COLO829 (cell line): Measurements from ENCODE around the gene NPHS1.
"Not testable (repeated sequence)": the region's sequence is repeated elsewhere in the genome, so short reads cannot be mapped to it uniquely, and the experiment has no call there.

ENCODE experiments used
- DNase-seq: peaks from one replicate; pipeline ENCODE4 v3.0.0; 2012; ENCODE audit warnings: low spot score

Gene NPHS1

DNA sequence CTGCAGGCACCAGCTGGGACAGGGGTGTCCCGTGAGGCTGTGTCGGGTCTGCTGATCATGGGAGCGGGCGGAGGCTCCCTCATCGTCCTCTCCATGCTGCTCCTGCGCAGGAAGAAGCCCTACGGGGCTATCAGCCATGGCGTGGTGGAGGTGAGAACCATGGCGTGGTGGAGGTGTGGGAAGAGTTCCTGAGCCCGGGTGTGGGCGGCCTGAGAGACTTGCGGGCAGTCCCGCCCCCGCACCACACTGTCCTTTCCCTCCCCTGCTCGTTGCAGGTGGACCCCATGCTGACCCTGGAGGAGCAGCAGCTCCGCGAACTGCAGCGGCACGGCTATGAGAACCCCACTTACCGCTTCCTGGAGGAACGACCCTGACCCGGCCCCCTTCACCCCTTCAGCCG is 26.8 kb upstream of the NPHS1 start:
- no peak for DNase-seq

GRCh38 chr19:35874392-35874930 is 22.2 kb upstream of the NPHS1 start:
- DNase-seq, result no peak

- no peak for DNase-seq
These were observed 19.9 kb upstream of the NPHS1 start for GRCh38 chr19:35872180-35872579.

DNA sequence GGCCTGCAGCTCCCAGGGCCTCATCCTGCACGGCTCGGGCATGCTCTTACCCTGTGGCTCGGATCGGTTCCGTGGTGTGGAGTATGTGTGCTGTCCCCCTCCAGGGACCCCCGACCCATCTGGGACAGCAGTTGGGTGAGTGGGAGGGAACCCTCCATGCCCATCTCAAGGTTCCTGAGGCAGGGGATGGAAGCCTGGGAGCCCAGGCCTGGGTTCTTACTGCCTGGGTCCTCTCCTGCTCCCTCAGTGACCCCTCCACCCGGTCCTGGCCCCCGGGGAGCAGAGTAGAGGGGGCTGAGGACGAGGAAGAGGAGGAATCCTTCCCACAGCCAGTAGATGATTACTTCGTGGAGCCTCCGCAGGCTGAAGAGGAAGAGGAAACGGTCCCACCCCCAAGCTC is 19.3 kb upstream of the NPHS1 start:
- no peak for DNase-seq

GRCh38 chr19:35870798-35871197 is 18.5 kb upstream of the NPHS1 start:
- DNase-seq, result no peak

DNA sequence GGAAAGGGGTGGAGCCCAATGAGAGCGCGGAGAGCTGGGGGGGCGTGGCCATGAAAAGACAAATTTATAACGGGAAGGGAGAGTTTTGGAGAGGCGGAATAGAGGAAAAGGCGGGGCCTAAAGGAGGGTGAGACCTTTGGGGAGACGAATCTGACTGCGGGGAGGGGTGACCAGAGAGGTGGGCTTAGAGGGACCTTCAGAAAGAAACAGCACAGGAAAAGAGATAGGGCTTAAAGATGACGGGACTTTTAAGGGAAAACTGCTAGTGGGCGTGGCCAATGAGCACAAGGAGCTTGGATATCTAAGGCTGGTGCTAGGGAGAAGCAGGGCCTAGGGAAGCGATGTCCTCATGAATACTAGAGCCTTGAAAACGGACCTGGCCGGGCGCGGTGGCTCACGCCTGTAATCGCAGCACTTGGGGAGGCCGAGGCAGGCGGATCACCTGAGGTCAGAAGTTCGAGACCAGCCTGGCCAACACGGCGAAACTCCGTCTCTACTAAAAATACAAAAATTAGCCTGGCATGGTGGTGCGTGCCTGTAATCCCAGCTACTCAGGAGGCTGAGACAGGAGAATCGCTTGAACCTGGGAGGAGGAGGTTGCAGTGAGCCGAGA is 17.9 kb upstream of the NPHS1 start:
- not testable (repeated sequence) for DNase-seq

DNA sequence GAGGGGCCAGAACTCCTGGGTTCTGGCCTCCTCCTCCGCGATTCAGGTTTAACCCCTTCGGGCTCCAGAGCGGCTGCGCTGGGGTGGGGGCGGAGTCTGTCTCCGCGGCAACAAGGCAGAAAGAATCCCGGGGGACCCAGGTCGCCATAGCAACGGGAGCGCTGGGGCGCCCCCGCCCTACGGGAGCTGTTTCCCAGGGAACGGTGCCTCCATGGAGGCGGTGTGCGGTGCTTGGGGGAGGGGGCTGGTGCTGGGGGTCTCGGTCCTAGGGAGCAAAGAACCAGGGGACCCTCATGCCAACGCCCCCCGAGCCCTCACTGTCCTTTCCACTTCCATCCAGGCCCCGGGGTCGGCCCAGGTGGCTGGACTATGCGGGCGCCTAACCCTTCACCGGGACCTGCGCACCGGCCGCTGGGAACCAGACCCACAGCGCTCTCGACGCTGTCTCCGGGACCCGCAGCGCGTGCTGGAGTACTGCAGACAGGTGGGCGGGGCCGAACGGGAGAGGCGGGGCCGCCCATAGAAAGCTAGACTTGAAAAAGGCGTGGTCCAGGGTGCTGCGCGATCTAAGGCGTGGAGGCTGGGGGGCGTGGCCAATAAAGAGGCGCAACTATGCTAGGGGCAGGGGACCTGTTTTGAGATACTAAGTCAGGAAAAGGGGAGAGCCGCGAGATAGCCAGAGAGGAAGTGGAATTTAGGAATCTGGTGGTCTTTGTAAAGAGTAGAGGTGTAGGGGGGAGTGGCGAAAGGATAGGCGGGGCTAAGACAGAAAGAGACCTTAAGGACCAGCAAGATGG is 17.2 kb upstream of the NPHS1 start:
- DNase-seq, result peak; percentile 79

DNA sequence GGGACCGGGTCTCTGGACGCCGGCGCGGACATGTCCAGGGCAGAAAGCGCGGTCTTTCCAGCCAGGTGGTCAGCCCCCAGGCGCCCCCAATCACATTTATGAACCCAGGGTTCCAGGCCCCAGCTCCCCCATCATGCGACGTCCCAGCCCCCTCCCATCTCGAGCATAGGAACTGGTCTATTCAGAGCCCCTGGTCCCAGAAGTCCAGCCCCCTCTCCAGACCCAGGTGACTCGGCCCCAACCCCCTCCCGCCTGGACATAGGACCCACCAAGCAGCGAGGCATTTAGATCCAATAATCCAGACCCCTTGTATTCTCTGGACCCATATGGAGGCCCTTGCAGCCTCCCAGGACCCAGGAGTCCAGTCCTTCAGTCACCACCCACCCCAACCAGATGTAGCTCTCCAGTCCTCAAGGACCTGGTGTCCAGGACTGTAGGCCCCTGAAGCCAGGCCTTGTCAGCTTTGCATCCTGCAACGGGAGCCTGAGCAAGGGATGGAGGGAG is 16.6 kb upstream of the NPHS1 start:
- DNase-seq, result no peak

DNA sequence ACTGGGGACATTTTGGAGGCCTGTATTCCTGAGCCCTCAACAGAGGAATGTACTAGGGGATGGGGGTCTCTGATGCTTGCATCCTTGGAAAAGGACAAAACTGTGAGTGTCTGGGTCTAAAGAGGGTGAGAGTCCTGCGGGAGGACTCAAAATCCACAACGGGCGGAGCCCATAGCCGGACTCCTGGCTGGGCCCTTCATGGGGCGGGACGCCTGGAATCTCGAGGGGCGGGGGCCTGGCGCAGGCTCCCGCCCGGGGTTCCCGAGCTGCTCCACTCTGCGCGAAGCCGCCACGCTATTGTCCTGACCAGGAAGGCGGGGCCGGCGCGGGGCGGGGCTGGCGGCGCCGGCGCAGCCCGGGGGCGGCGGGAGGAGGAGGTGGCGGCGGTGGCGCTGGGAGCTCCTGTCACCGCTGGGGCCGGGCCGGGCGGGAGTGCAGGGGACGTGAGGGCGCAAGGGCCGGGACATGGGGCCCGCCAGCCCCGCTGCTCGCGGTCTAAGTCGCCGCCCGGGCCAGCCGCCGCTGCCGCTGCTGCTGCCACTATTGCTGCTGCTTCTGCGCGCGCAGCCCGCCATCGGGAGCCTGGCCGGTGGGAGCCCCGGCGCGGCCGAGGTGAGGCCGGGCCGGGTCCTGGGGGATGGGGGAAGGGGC is 16.0 kb upstream of the NPHS1 start, which contains the start of gene APLP1:
Gene APLP1 (plus strand): TSS at position 403 of the 651 bp plus-strand sequence. CDS start 63 bp downstream, at position 466.
- DNase-seq, result no peak

- DNase-seq, result no peak
These were observed 10.7 kb upstream of the NPHS1 start for GRCh38 chr19:35863018-35863417.

- no peak for DNase-seq
These were observed 10.2 kb upstream of the NPHS1 start for GRCh38 chr19:35862528-35862927.

GRCh38 chr19:35861640-35862160 is 9.4 kb upstream of the NPHS1 start:
- no peak for DNase-seq

DNA sequence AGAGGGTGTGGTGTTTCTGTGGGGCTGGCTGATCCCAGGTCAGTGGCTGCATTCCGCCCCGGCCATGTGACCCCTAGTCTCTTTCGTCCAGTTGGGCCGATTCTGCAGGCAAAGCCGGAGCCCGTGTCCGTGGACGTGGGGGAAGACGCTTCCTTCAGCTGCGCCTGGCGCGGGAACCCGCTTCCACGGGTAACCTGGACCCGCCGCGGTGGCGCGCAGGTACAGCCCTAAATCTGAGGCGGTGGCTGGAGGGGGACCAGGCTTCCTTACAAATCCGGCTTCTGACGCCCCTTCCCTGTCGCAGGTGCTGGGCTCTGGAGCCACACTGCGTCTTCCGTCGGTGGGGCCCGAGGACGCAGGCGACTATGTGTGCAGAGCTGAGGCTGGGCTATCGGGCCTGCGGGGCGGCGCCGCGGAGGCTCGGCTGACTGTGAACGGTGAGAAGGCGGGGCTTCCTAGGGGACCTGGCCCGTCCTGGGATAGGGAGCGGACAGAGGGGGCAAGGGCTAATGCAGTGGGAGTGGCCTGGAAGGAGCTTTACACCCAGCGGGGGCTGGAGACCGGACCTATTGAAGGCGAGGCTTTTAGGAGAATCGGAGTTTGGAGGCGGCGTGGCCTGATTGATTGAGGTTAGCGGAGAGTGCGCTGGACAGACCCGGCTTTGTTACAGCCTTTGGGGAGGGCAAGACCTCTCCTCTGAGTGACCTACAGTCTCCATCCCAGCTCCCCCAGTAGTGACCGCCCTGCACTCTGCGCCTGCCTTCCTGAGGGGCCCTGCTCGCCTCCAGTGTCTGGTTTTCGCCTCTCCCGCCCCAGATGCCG is 8.7 kb upstream of the NPHS1 start:
- peak; percentile 85 for DNase-seq

DNA sequence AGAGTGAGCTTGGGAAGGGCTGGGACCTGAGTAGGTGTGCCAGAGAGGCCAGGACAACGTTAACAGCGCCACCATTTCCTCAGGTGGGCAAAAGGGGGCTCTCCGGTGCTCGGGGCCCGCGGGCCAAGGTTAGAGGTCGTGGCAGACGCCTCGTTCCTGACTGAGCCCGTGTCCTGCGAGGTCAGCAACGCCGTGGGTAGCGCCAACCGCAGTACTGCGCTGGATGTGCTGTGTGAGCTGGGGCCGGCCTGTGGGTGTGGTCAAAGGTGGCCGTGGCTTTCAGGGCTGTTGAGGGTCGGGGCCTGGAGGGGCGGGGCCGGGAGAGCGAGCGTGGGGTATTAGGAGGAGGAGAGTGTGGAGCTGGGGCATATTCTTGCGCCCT is 8.1 kb upstream of the NPHS1 start:
- DNase-seq, result no peak

- no peak for DNase-seq
These were observed 7.1 kb upstream of the NPHS1 start for GRCh38 chr19:35859414-35859813.

DNA sequence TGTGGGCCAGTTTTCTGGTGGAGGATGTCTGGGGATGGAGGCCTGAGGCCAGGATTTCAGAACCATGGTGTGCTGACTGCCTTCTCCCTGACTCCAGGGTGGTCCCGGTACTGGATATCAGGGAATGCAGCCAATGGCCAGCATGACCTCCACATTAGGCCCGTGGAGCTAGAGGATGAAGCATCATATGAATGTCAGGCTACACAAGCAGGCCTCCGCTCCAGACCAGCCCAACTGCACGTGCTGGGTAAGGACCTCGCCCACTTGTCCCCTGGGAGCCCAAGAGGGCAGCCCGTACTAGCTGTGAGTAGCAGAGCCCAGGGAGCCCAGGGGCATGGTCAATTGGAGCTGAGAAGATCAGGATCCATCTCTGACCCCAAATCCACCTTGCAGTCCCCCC is 6.0 kb upstream of the NPHS1 start:
- no peak for DNase-seq

- DNase-seq, result no peak
These were observed 4.3 kb upstream of the NPHS1 start, which contains the start of gene KIRREL2 for GRCh38 chr19:35856546-35857149. Gene KIRREL2 (plus strand): TSS chr19:35856911. CDS start chr19:35857120, 209 bp downstream.

DNA sequence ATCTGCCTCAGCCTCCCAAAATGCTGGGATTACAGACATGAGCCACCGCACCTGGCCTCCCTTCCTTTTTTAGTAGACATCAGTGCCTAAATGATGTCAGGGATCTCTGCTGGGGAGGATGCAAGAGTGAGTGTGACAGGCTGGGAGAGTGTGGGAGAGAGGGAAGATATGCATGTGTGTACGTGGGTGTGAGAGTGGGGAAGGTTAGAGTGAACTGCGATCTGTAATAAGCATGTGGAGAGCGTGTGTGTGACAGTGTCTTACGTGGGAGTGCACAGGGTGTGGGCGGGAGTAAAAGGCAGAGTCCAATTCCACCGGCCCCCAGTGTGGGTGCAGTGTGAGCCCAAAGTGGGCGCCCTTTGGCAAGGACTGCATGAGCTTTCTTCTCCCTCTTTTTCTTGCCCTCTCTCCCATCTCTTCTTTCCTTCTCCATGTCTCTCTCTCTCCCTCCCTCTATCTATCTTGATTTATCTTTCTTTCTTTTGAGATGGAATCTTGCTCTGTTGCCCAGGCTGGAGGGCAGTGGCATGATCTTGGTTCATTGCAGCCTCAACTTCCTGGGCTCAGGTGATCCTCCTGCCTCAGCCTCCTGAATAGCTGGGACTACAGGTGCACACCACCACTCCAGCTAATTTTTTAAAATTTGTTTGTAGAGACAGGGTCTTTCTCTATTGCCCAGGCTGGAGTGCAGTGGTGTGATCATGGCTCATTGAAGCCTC is 893 bp upstream of the NPHS1 start:
- DNase-seq, result no peak

GRCh38 chr19:35851213-35852028 is 883 bp downstream of the NPHS1 start:
- no peak for DNase-seq
